CD8-positive, alpha-beta memory T cell (primary cell): ENCODE results near the gene UVSSA. TPM values are rescaled to one million over a fixed set of nuclear protein-coding genes. Genes with fewer than 3 reads are reported as not detected.
A peak's percentile ranks its signal among the peaks of the same experiment; 100 is the strongest.

ENCODE experiments used
- CTCF ChIA-PET: fragments of 350-600 bp; sonication (Branson Sonifier 250); formaldehyde crosslinking; loops from one replicate; lab custom pipeline; 2021; ENCODE audit warnings: antibody characterized with exemption; lab: Charles Lee
- POLR2A ChIA-PET: fragments of 350-600 bp; sonication (Branson Sonifier 250); formaldehyde crosslinking; loops from one replicate; lab custom pipeline; 2021; ENCODE audit warnings: antibody characterized with exemption; lab: Charles Lee
- DNase-seq, 5 donors: peaks; one replicate each; pipeline versions ENCODE4 v3.0.0 to v3.0.0-alpha.2; 2020 to 2022; ENCODE audit warnings: mixed read lengths in 1 of 5
- H3K27ac ChIP-seq: one replicate; pipeline ENCODE4 v1.7.0; 2013; ENCODE audit warnings: low read depth, mild to moderate bottlenecking, low read length, moderate library complexity
- H3K27me3 ChIP-seq: 2 replicates; pipeline ENCODE4 v1.7.0; 2013; ENCODE audit warnings: low read length, mild to moderate bottlenecking; ENCODE audit not compliant: insufficient read depth, poor library complexity, severe bottlenecking
- H3K36me3 ChIP-seq: 2 replicates; pipeline ENCODE4 v1.7.0; 2013; ENCODE audit warnings: mild to moderate bottlenecking, low read length, moderate library complexity; ENCODE audit not compliant: insufficient read depth
- H3K4me1 ChIP-seq: 2 replicates; pipeline ENCODE4 v1.7.0; 2013; ENCODE audit warnings: mild to moderate bottlenecking, low read length, moderate library complexity; ENCODE audit not compliant: insufficient read depth
- H3K4me3 ChIP-seq: 2 replicates; pipeline ENCODE4 v1.7.0; 2013; ENCODE audit warnings: mild to moderate bottlenecking, low read length
- H3K9me3 ChIP-seq: 2 replicates; pipeline ENCODE4 v1.7.0; 2013; ENCODE audit warnings: mild to moderate bottlenecking, low read length
- H3K27ac Mint-ChIP-seq, 8 donors: one replicate each; pipeline ENCODE4 v1.8.0; 2020 to 2021; ENCODE audit warnings: mixed read lengths in 8 of 8, mild to moderate bottlenecking in 6 of 8, inconsistent platforms in 3 of 8, moderate library complexity in 3 of 8
- H3K27me3 Mint-ChIP-seq, 2 donors: one replicate each; pipeline ENCODE4 v1.8.0; 2020 to 2021; ENCODE audit warnings: mixed read lengths in 2 of 2, mild to moderate bottlenecking in 1 of 2, moderate library complexity in 1 of 2
- H3K36me3 Mint-ChIP-seq, 3 donors: one replicate each; pipeline ENCODE4 v1.8.0; 2020 to 2021; ENCODE audit warnings: mixed read lengths in 3 of 3, inconsistent platforms in 1 of 3, mild to moderate bottlenecking in 1 of 3
- H3K4me1 Mint-ChIP-seq, 3 donors: one replicate each; pipeline ENCODE4 v1.8.0; 2020 to 2021; ENCODE audit warnings: mixed read lengths in 3 of 3, inconsistent platforms in 1 of 3, mild to moderate bottlenecking in 1 of 3
- H3K4me3 Mint-ChIP-seq, 7 donors: one replicate each; pipeline ENCODE4 v1.8.0; 2020 to 2021; ENCODE audit warnings: mixed read lengths in 7 of 7, mild to moderate bottlenecking in 6 of 7, moderate library complexity in 4 of 7, inconsistent platforms in 2 of 7
- H3K9me3 Mint-ChIP-seq, 5 donors: one replicate each; pipeline ENCODE4 v1.8.0; 2020 to 2022; ENCODE audit warnings: mixed read lengths in 5 of 5, mild to moderate bottlenecking in 3 of 5, moderate library complexity in 2 of 5, inconsistent platforms in 1 of 5
- polyA plus RNA-seq: library from polyadenylated mRNA; unstranded; fragments of 300-500 nt; fragmentation: Illumina TruSeq; gene quantifications from one replicate; pipeline ENCODE4 v1.2.3, GENCODE V29; 2021
- total RNA-seq, 2 experiments: library from RNA; stranded (reverse); gene quantifications; one replicate each; pipeline ENCODE4 v1.2.3, GENCODE V29; 2021

UVSSA gene
- total and polyA plus RNA-seq, 3 experiments from 2014 or later, result 6.9 to 19.0 (median 16.8) TPM

- Mint-ChIP-seq H3K36me3 (peaks cover 4 to 44% (median 9%) of the 10 kb centered on the region in 3 donors), H3K9me3 (no peaks in the 10 kb centered on the region), H3K27me3 (no peaks in the 10 kb centered on the region), H3K4me3 (no peak overlapping the region), H3K4me1 (peaks cover 0 to 3% (median 0%) of the 10 kb centered on the region in 3 donors), H3K27ac (no peak overlapping the region)
- ChIA-PET CTCF (no interaction called here), POLR2A (no interaction called here)
- Histone ChIP-seq H3K4me1 (no peaks in the 10 kb centered on the region), H3K27me3 (no peaks in the 10 kb centered on the region), H3K4me3 (no peak overlapping the region), H3K9me3 (no peaks in the 10 kb centered on the region), H3K36me3 (no peaks in the 10 kb centered on the region), H3K27ac (no peak overlapping the region)
- DNase-seq, result no peak
Observed at GRCh38 chr4:1367230-1367935, 20.4 kb downstream of the UVSSA start.

- H3K27ac Mint-ChIP-seq, result peak overlapping the region in 1 of 8 donors; percentile 54
- CTCF ChIA-PET, result no interaction called here
- Histone ChIP-seq H3K4me3 (no peak overlapping the region), H3K4me1 (no peaks in the 10 kb centered on the region), H3K36me3 (no peaks in the 10 kb centered on the region), H3K9me3 (no peaks in the 10 kb centered on the region), H3K27me3 (no peaks in the 10 kb centered on the region), H3K27ac (no peak overlapping the region)
- peaks cover 0 to 3% (median 0%) of the 10 kb centered on the region in 3 donors for H3K4me1 Mint-ChIP-seq
- POLR2A ChIA-PET, result no interaction called here
- no peak overlapping the region for H3K4me3 Mint-ChIP-seq
- H3K27me3 Mint-ChIP-seq, result no peaks in the 10 kb centered on the region
- no peak for DNase-seq
- peaks cover 8 to 47% (median 11%) of the 10 kb centered on the region in 3 donors for H3K36me3 Mint-ChIP-seq
- H3K9me3 Mint-ChIP-seq, result no peaks in the 10 kb centered on the region
Observed at GRCh38 chr4:1367936-1368289, 20.9 kb downstream of the UVSSA start.

- Mint-ChIP-seq H3K27ac (no peak overlapping the region), H3K4me1 (peaks cover 0 to 3% (median 0%) of the 10 kb centered on the region in 3 donors), H3K27me3 (no peaks in the 10 kb centered on the region), H3K36me3 (peaks cover 8 to 51% (median 16%) of the 10 kb centered on the region in 3 donors), H3K9me3 (no peaks in the 10 kb centered on the region), H3K4me3 (no peak overlapping the region)
- Histone ChIP-seq H3K4me3 (no peak overlapping the region), H3K27me3 (no peaks in the 10 kb centered on the region), H3K36me3 (no peaks in the 10 kb centered on the region), H3K9me3 (no peaks in the 10 kb centered on the region), H3K27ac (no peak overlapping the region), H3K4me1 (no peaks in the 10 kb centered on the region)
- ChIA-PET CTCF (no interaction called here), POLR2A (no interaction called here)
- peak in 1 of 5 donors; percentile 39 for DNase-seq
Observed at GRCh38 chr4:1368421-1369090, 21.5 kb downstream of the UVSSA start.

GRCh38 chr4:1369091-1369450 is 22.1 kb downstream of the UVSSA start:
- peaks cover 0 to 3% (median 0%) of the 10 kb centered on the region in 3 donors for H3K4me1 Mint-ChIP-seq
- POLR2A ChIA-PET, result no interaction called here
- H3K36me3 Mint-ChIP-seq, result peaks cover 8 to 56% (median 19%) of the 10 kb centered on the region in 3 donors
- H3K9me3 Mint-ChIP-seq, result no peaks in the 10 kb centered on the region
- no peaks in the 10 kb centered on the region for H3K36me3 ChIP-seq
- no peaks in the 10 kb centered on the region for H3K27me3 ChIP-seq
- no peak overlapping the region for H3K4me3 ChIP-seq
- H3K27me3 Mint-ChIP-seq, result no peaks in the 10 kb centered on the region
- CTCF ChIA-PET, result no interaction called here
- H3K27ac ChIP-seq, result no peak overlapping the region
- H3K9me3 ChIP-seq, result no peaks in the 10 kb centered on the region
- peak in 1 of 5 donors; percentile 16 for DNase-seq
- H3K27ac Mint-ChIP-seq, result peak overlapping the region in 1 of 8 donors; percentile 43
- H3K4me1 ChIP-seq, result no peaks in the 10 kb centered on the region
- no peak overlapping the region for H3K4me3 Mint-ChIP-seq

- Mint-ChIP-seq H3K4me3 (no peak overlapping the region), H3K27ac (no peak overlapping the region), H3K27me3 (no peaks in the 10 kb centered on the region), H3K4me1 (peaks cover 0 to 3% (median 0%) of the 10 kb centered on the region in 3 donors), H3K36me3 (peaks cover 8 to 55% (median 19%) of the 10 kb centered on the region in 3 donors), H3K9me3 (no peaks in the 10 kb centered on the region)
- ChIA-PET POLR2A (no interaction called here), CTCF (no interaction called here)
- no peaks in the 10 kb centered on the region for H3K36me3 ChIP-seq
- H3K27ac ChIP-seq, result no peak overlapping the region
- H3K9me3 ChIP-seq, result no peaks in the 10 kb centered on the region
- no peaks in the 10 kb centered on the region for H3K27me3 ChIP-seq
- no peak overlapping the region for H3K4me3 ChIP-seq
- H3K4me1 ChIP-seq, result no peaks in the 10 kb centered on the region
- DNase-seq, result no peak
Observed at GRCh38 chr4:1369479-1370079, 22.6 kb downstream of the UVSSA start.

- no peaks in the 10 kb centered on the region for H3K36me3 ChIP-seq
- CTCF ChIA-PET, result interaction anchor here (0.8 kb wide), 1 partner anchor 14 kb away, joined by 4 read pairs; no protein-coding TSS in a partner anchor
- H3K36me3 Mint-ChIP-seq, result peaks cover 8 to 59% (median 19%) of the 10 kb centered on the region in 3 donors
Observed at GRCh38 chr4:1370321-1371124, 23.5 kb downstream of the UVSSA start.

GRCh38 chr4:1371176-1372165 is 24.5 kb downstream of the UVSSA start:
- Mint-ChIP-seq H3K27ac (no peak overlapping the region), H3K4me3 (no peak overlapping the region), H3K4me1 (peaks cover 0 to 3% (median 0%) of the 10 kb centered on the region in 3 donors), H3K36me3 (peaks cover 8 to 59% (median 19%) of the 10 kb centered on the region in 3 donors), H3K27me3 (no peaks in the 10 kb centered on the region), H3K9me3 (no peaks in the 10 kb centered on the region)
- Histone ChIP-seq H3K9me3 (no peaks in the 10 kb centered on the region), H3K36me3 (no peaks in the 10 kb centered on the region), H3K27ac (no peak overlapping the region), H3K27me3 (no peaks in the 10 kb centered on the region), H3K4me3 (no peak overlapping the region), H3K4me1 (no peaks in the 10 kb centered on the region)
- CTCF ChIA-PET, result interaction anchor here (0.8 kb wide), 1 partner anchor 15 kb away, joined by 4 read pairs; no protein-coding TSS in a partner anchor
- DNase-seq, result peak in 1 of 5 donors; percentile 17
- POLR2A ChIA-PET, result no interaction called here

More at GRCh38 chr4:1370321-1371124, 23.5 kb downstream of the UVSSA start:
- Mint-ChIP-seq H3K9me3 (no peaks in the 10 kb centered on the region), H3K27ac (no peak overlapping the region), H3K27me3 (no peaks in the 10 kb centered on the region), H3K4me3 (no peak overlapping the region), H3K4me1 (peaks cover 0 to 3% (median 0%) of the 10 kb centered on the region in 3 donors)
- H3K4me1 ChIP-seq, result no peaks in the 10 kb centered on the region
- H3K4me3 ChIP-seq, result no peak overlapping the region
- POLR2A ChIA-PET, result no interaction called here
- H3K27ac ChIP-seq, result no peak overlapping the region
- no peaks in the 10 kb centered on the region for H3K9me3 ChIP-seq
- DNase-seq, result peak in 1 of 5 donors; percentile 17
- H3K27me3 ChIP-seq, result no peaks in the 10 kb centered on the region
